Body of pancreas (tissue), 4 donors: ENCODE data around the gene MIEF2. TPM values are rescaled to one million over a fixed set of nuclear protein-coding genes. Genes with fewer than 3 reads are reported as not detected.

Experiments used
- ATAC-seq: fragments of 150-250 bp; one replicate; pipeline ENCODE4 v1.9.1; 2016
- DNase-seq, 4 donors: peaks; one replicate each; pipeline ENCODE4 v3.0.0-alpha.2; 2019
- H3K27ac ChIP-seq, 4 donors: fragments of 200-600 bp; sonication (generic); 1 replicate in 3 of 4; 2 replicates in 1 of 4; pipeline versions ENCODE4 v1.5.1 to v1.6.1; 2016 to 2019; ENCODE audit warnings: mild to moderate bottlenecking in 1 of 4, mixed read lengths in 1 of 4, moderate library complexity in 1 of 4
- H3K27me3 ChIP-seq, 2 donors: fragments of 200-600 bp; sonication (generic); one replicate each; pipeline ENCODE4 v1.6.0; 2016; ENCODE audit warnings: mild to moderate bottlenecking in 1 of 2
- H3K36me3 ChIP-seq, 2 donors: fragments of 200-600 bp; sonication (generic); replicated peaks in 1 of 2; 2 replicates each; pipeline ENCODE4 v1.5.1; 2016; ENCODE audit warnings: low read depth in 2 of 2; ENCODE audit not compliant: insufficient read depth in 1 of 2
- H3K4me1 ChIP-seq: fragments of 200-600 bp; sonication (generic); one replicate; pipeline ENCODE4 v1.6.0; 2016
- H3K4me3 ChIP-seq, 2 donors: fragments of 200-600 bp; sonication (generic); 1 replicate in 1 of 2; 2 replicates in 1 of 2; pipeline ENCODE4 v1.5.1; 2016 to 2019
- H3K9me3 ChIP-seq, 3 donors: fragments of 200-600 bp; sonication (generic); 1 replicate in 2 of 3; 2 replicates in 1 of 3; pipeline ENCODE4 v1.5.1; 2016
- CTCF ChIP-seq, 7 experiments: fragments of 450-650 bp in 4 of 7; fragments of 200-600 bp in 3 of 7; sonication (generic) in 3 of 7; IDR thresholded peaks; one replicate each; pipeline ENCODE4 v1.5.1; 2016 to 2019; ENCODE audit warnings: antibody characterized with exemption in 7 of 7
- POLR2A ChIP-seq, 3 donors: fragments of 450-650 bp; IDR thresholded peaks; one replicate each; pipeline ENCODE4 v1.6.1; 2016; ENCODE audit warnings: antibody characterized with exemption in 3 of 3, mild to moderate bottlenecking in 2 of 3
- WGBS, 2 donors: methylation state at CpG; one replicate each; pipeline ENCODE4 v1.1.5; 2017; 5-methylcytosine and 5-hydroxymethylcytosine counted together
- intact Hi-C: fragments of 100-400 bp; cut with DNase I; formaldehyde crosslinking; loops from one replicate; pipeline ENCODE4 v1.15.1; 2023
- total RNA-seq, 2 donors: library from RNA; depleted of rRNA; stranded (reverse); fragments of >200 nt; gene quantifications; one replicate each; pipeline ENCODE4 v1.1.0, GENCODE V29; 2016

Gene MIEF2
- total RNA-seq, 2 donors from 2014 or later, result 16.2 to 21.8 TPM

- no peak overlapping the region for H3K27ac ChIP-seq
- H3K4me1 ChIP-seq, result peaks cover 14% of the 10 kb centered on the region
- 10 to 28% methylated on average over 5 to 16 of the region's 16 CpGs for WGBS, 2 donors
- no peaks in the 10 kb centered on the region for H3K36me3 ChIP-seq
- TF ChIP-seq POLR2A (IDR thresholded peaks at IDR 0.05) (no peak), CTCF (IDR thresholded peaks at IDR 0.05) (no peak)
- no peak for ATAC-seq
- peak overlapping the region; percentile 21 to 41 for H3K4me3 ChIP-seq
- intact Hi-C loops, result no loop called here
- H3K9me3 ChIP-seq, result no peaks in the 10 kb centered on the region
- DNase-seq, result no peak
- no peaks in the 10 kb centered on the region for H3K27me3 ChIP-seq
These were observed 34.0 kb upstream of the MIEF2 start for GRCh38 chr17:18226284-18226945.

GRCh38 chr17:18227635-18228034, 32.8 kb upstream of the MIEF2 start:
- Histone ChIP-seq H3K27me3 (no peaks in the 10 kb centered on the region), H3K27ac (no peak overlapping the region), H3K36me3 (no peaks in the 10 kb centered on the region), H3K9me3 (no peaks in the 10 kb centered on the region), H3K4me3 (no peak overlapping the region), H3K4me1 (peaks cover 14% of the 10 kb centered on the region)
- no peak for TF ChIP-seq POLR2A (IDR thresholded peaks at IDR 0.05)
- ATAC-seq (no peak), DNase-seq (no peak)
- 98 to 100% methylated on average over 5 of the region's 5 CpGs for WGBS, 2 donors
- intact Hi-C loops, result no loop called here

- 79 to 91% methylated on average over 7 to 10 of the region's 10 CpGs for WGBS, 2 donors
- H3K9me3 ChIP-seq, result no peaks in the 10 kb centered on the region
- peaks cover 14% of the 10 kb centered on the region for H3K4me1 ChIP-seq
- no peak for DNase-seq
- H3K36me3 ChIP-seq, result no peaks in the 10 kb centered on the region
- TF ChIP-seq CTCF (IDR thresholded peaks at IDR 0.05) (no peak), POLR2A (IDR thresholded peaks at IDR 0.05) (no peak)
- no peak for ATAC-seq
- no peak overlapping the region for H3K27ac ChIP-seq
- H3K27me3 ChIP-seq, result no peaks in the 10 kb centered on the region
- intact Hi-C loops, result no loop called here
- no peak overlapping the region for H3K4me3 ChIP-seq
These were observed 32.2 kb upstream of the MIEF2 start for GRCh38 chr17:18228176-18228682.

- H3K4me1 ChIP-seq, result peaks cover 14% of the 10 kb centered on the region
- TF ChIP-seq POLR2A (IDR thresholded peaks at IDR 0.05), result no peak
- TF ChIP-seq CTCF (IDR thresholded peaks at IDR 0.05), result no peak
- WGBS, 2 donors, result 73 to 75% methylated on average over 3 to 4 of the region's 4 CpGs
- no peaks in the 10 kb centered on the region for H3K27me3 ChIP-seq
- H3K36me3 ChIP-seq, result no peaks in the 10 kb centered on the region
- no peak for DNase-seq
- H3K9me3 ChIP-seq, result no peaks in the 10 kb centered on the region
- no peak for ATAC-seq
- no peak overlapping the region for H3K27ac ChIP-seq
- intact Hi-C loops, result no loop called here
- H3K4me3 ChIP-seq, result no peak overlapping the region
These were observed 31.2 kb upstream of the MIEF2 start for GRCh38 chr17:18229254-18229653.

GRCh38 chr17:18229771-18230170, 30.7 kb upstream of the MIEF2 start:
- no peak for DNase-seq
- no peak for TF ChIP-seq CTCF (IDR thresholded peaks at IDR 0.05)
- no peak for TF ChIP-seq POLR2A (IDR thresholded peaks at IDR 0.05)
- no peaks in the 10 kb centered on the region for H3K27me3 ChIP-seq
- intact Hi-C loops, result no loop called here
- no peaks in the 10 kb centered on the region for H3K36me3 ChIP-seq
- H3K27ac ChIP-seq, result no peak overlapping the region
- H3K4me1 ChIP-seq, result peaks cover 13% of the 10 kb centered on the region
- no peaks in the 10 kb centered on the region for H3K9me3 ChIP-seq
- no peak overlapping the region for H3K4me3 ChIP-seq
- ATAC-seq, result no peak
- 90 to 93% methylated on average over 2 to 6 of the region's 7 CpGs for whole genome bisulfite sequencing, 2 donors
